Mesenchymal stem cell (in vitro differentiated cells and primary cell): ENCODE data around the gene NAGLU.

Experiments used
- DNase-seq: peaks from one replicate; pipeline ENCODE4 v3.0.0-alpha.2; 2013
- H2AFZ ChIP-seq: one replicate; pipeline ENCODE4 v1.6.1; 2013; ENCODE audit warnings: low read depth, mild to moderate bottlenecking, control low read depth, inconsistent platforms, low read length, moderate library complexity
- H2AK5ac ChIP-seq: 2 replicates; pipeline ENCODE4 v1.6.1; 2013; ENCODE audit warnings: low read length, moderate library complexity, mild to moderate bottlenecking, inconsistent platforms; ENCODE audit not compliant: severe bottlenecking
- H2BK120ac ChIP-seq: one replicate; pipeline ENCODE4 v1.6.1; 2013; ENCODE audit warnings: low read depth, mild to moderate bottlenecking, inconsistent platforms, low read length, moderate library complexity
- H2BK12ac ChIP-seq, 2 experiments: one replicate each; pipeline ENCODE4 v1.6.1; 2013; ENCODE audit warnings: inconsistent platforms in 2 of 2, low read length in 2 of 2, mild to moderate bottlenecking in 2 of 2, moderate library complexity in 2 of 2, control low read depth in 1 of 2
- H2BK15ac ChIP-seq: one replicate; pipeline ENCODE4 v1.6.1; 2013; ENCODE audit warnings: mild to moderate bottlenecking, low read depth, inconsistent platforms; ENCODE audit not compliant: poor library complexity, severe bottlenecking
- H2BK5ac ChIP-seq: 2 replicates; pipeline ENCODE4 v1.6.1; 2013; ENCODE audit warnings: low read depth, mild to moderate bottlenecking, low read length, control low read depth, inconsistent platforms; ENCODE audit not compliant: poor library complexity, severe bottlenecking
- H3K14ac ChIP-seq, 2 experiments: one replicate each; pipeline ENCODE4 v1.6.1; 2013; ENCODE audit warnings: inconsistent platforms in 2 of 2, low read length in 2 of 2, control low read depth in 1 of 2, mild to moderate bottlenecking in 1 of 2, moderate library complexity in 1 of 2
- H3K18ac ChIP-seq, 2 experiments: one replicate each; pipeline ENCODE4 v1.6.1; 2013; ENCODE audit warnings: inconsistent platforms in 2 of 2, low read length in 2 of 2, control low read depth in 1 of 2, low read depth in 1 of 2, mild to moderate bottlenecking in 1 of 2
- H3K23ac ChIP-seq, 2 experiments: one replicate each; pipeline ENCODE4 v1.6.1; 2013; ENCODE audit warnings: inconsistent platforms in 2 of 2, low read length in 2 of 2, mild to moderate bottlenecking in 2 of 2, moderate library complexity in 2 of 2, control low read depth in 1 of 2
- H3K27ac ChIP-seq: 2 replicates; pipeline ENCODE4 v1.5.1; 2013; ENCODE audit warnings: mild to moderate bottlenecking, moderate library complexity, low read length, control low read depth, inconsistent platforms; ENCODE audit not compliant: poor library complexity, severe bottlenecking
- H3K27me3 ChIP-seq, 2 experiments: 2 replicates each; pipeline versions ENCODE4 v1.6.1 to v1.7.0; 2013; ENCODE audit warnings: low read length in 2 of 2, mild to moderate bottlenecking in 2 of 2, moderate library complexity in 2 of 2, control low read depth in 1 of 2, inconsistent platforms in 1 of 2; ENCODE audit not compliant: control insufficient read depth in 1 of 2, insufficient read depth in 1 of 2
- H3K36me3 ChIP-seq, 2 experiments: 2 replicates each; pipeline versions ENCODE4 v1.6.1 to v1.7.0; 2013; ENCODE audit warnings: low read length in 2 of 2, control low read depth in 1 of 2, inconsistent platforms in 1 of 2, low read depth in 1 of 2, mild to moderate bottlenecking in 1 of 2; ENCODE audit not compliant: insufficient read depth in 2 of 2, control insufficient read depth in 1 of 2
- H3K4ac ChIP-seq, 2 experiments: one replicate each; pipeline ENCODE4 v1.6.1; 2013; ENCODE audit warnings: inconsistent platforms in 2 of 2, low read length in 2 of 2, mild to moderate bottlenecking in 2 of 2, moderate library complexity in 2 of 2, control low read depth in 1 of 2, low read depth in 1 of 2
- H3K4me1 ChIP-seq: 2 replicates; pipeline ENCODE4 v1.6.1; 2013; ENCODE audit warnings: low read depth, low read length, control low read depth; ENCODE audit not compliant: control insufficient read depth, insufficient read depth
- H3K4me2 ChIP-seq: 2 replicates; pipeline ENCODE4 v1.6.1; 2013; ENCODE audit warnings: low read length, mild to moderate bottlenecking, inconsistent platforms; ENCODE audit not compliant: poor library complexity, severe bottlenecking
- H3K4me3 ChIP-seq, 2 experiments: 2 replicates each; pipeline versions ENCODE4 v1.5.1 to v1.7.0; 2013; ENCODE audit warnings: low read length in 2 of 2, mild to moderate bottlenecking in 2 of 2, control low read depth in 1 of 2, low read depth in 1 of 2; ENCODE audit not compliant: insufficient read depth in 1 of 2
- H3K79me1 ChIP-seq: replicated peaks from 2 replicates; pipeline ENCODE4 v1.6.1; 2013; ENCODE audit warnings: mild to moderate bottlenecking, control low read depth, low read length, inconsistent platforms; ENCODE audit not compliant: poor library complexity, severe bottlenecking
- H3K9ac ChIP-seq: 2 replicates; pipeline ENCODE4 v1.7.0; 2013; ENCODE audit warnings: mild to moderate bottlenecking, low read length, moderate library complexity
- H3K9me3 ChIP-seq: 2 replicates; pipeline ENCODE4 v1.7.0; 2013; ENCODE audit warnings: mild to moderate bottlenecking, low read length; ENCODE audit not compliant: control insufficient read depth
- H4K8ac ChIP-seq: one replicate; pipeline ENCODE4 v1.6.1; 2013; ENCODE audit warnings: inconsistent platforms, mild to moderate bottlenecking, low read length, moderate library complexity
- H4K91ac ChIP-seq: one replicate; pipeline ENCODE4 v1.6.1; 2013; ENCODE audit warnings: mild to moderate bottlenecking, low read length, inconsistent platforms
- WGBS: methylation state at CpG from one replicate; pipeline ENCODE4 v1.1.7; 2013; ENCODE audit warnings: mixed read lengths; 5-methylcytosine and 5-hydroxymethylcytosine counted together

The NAGLU gene

DNA sequence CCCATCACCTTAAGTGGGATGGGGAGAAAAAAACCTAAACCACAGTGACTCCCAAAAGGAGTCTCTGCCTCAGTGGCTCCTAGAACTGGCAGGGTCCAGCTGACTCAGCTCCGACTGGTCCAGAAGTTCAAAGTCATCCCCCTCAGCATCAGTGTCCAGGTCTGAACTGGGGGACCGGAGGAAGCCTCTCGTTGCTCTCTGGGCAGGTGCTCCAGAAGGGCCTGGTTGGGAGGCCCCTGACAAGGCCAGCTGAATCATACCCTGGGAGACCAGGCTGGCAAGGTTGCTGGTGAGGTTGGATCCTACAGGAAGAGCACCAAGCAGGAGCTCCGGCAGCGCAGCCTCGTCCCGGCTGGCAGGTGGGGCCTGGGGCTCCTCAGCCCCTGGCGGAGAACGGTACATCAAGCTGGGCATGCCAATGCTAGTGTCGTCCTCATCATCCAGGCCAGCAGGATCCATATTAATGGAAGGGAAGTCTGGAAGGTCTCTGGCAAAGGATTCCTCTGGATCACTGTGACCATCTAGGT lies 45.8 kb downstream of the NAGLU start:
- no peak overlapping the region for H3K9ac ChIP-seq
- H3K14ac ChIP-seq = no peak overlapping the region

DNA sequence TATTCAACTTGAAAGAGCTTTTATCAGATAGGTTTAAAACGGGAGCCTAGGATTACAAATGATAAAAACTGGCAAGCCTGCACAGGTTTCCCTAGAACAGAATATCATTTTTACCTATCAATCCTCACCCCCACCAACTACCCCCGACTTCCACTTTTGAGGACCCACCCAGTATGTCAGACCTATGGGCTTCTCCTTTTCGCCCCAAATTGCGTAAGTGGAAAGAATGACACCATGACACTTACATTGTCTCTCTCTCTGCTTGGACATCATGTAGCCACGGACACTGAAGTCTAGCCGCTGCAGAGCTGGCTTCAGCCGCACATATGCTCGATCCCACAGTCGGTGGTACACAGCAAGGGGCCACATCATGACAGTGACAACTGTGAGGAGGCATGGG lies 48.8 kb downstream of the NAGLU start:
- Histone ChIP-seq H2BK5ac (no peak overlapping the region), H3K9me3 (no peaks in the 10 kb centered on the region), H2BK12ac (no peak overlapping the region), H2AFZ (no peak overlapping the region), H3K18ac (no peak overlapping the region), H2AK5ac (no peak overlapping the region), H3K4ac (no peak overlapping the region), H4K91ac (no peak overlapping the region), H4K8ac (no peak overlapping the region), H3K79me1 (peaks cover 29% of the 10 kb centered on the region), H2BK15ac (no peak overlapping the region), H3K14ac (no peak overlapping the region), H3K23ac (no peak overlapping the region), H3K27me3 (no peaks in the 10 kb centered on the region), H2BK120ac (no peak overlapping the region), H3K27ac (no peak overlapping the region), H3K4me1 (no peaks in the 10 kb centered on the region), H3K4me2 (no peak overlapping the region), H3K4me3 (no peak overlapping the region), H3K36me3 (peaks cover 64 to 96% of the 10 kb centered on the region in 2 experiments), H3K9ac (no peak overlapping the region)
- 97% methylated on average over 8 of the region's 9 CpGs for WGBS
- no peak for DNase-seq

More for the DNA sequence above, 45.8 kb downstream of the NAGLU start:
- H2BK5ac ChIP-seq = no peak overlapping the region
- H3K23ac ChIP-seq = no peak overlapping the region
- H2AFZ ChIP-seq = no peak overlapping the region
- no peak overlapping the region for H3K18ac ChIP-seq
- H4K8ac ChIP-seq = no peak overlapping the region
- no peak overlapping the region for H2AK5ac ChIP-seq
- no peak overlapping the region for H3K4ac ChIP-seq
- no peaks in the 10 kb centered on the region for H3K27me3 ChIP-seq
- H3K4me1 ChIP-seq = peaks cover 5% of the 10 kb centered on the region
- no peak overlapping the region for H3K27ac ChIP-seq
- H3K9me3 ChIP-seq = no peaks in the 10 kb centered on the region
- no peak for DNase-seq
- H2BK15ac ChIP-seq = no peak overlapping the region
- no peak overlapping the region for H4K91ac ChIP-seq
- H3K79me1 ChIP-seq = peaks cover 28% of the 10 kb centered on the region
- 94% methylated on average over 9 of the region's 10 CpGs for WGBS
- H3K4me2 ChIP-seq = no peak overlapping the region
- no peak overlapping the region for H2BK120ac ChIP-seq
- H3K36me3 ChIP-seq = peaks cover 54 to 78% of the 10 kb centered on the region in 2 experiments
- H3K4me3 ChIP-seq = no peak overlapping the region
- H2BK12ac ChIP-seq = no peak overlapping the region

DNA sequence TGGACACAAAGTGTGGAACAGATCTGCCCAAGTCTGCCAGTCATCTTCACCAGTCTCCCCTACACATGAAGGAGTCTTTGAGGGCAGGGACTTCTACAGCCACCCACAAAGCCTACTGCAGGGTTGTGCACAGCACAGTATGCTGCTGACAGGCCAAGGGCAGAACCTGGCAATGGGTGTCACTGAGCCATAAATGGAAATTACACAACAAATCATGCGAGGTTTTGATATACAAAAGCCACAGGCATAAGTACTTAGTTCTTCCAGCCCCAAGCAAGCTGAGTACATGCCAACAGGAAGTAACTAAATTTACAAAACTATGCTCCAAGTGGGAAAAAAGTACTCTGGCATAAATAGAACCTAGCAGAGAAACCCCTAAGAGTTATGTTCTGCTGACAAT lies 49.3 kb downstream of the NAGLU start:
- H3K23ac ChIP-seq = no peak overlapping the region
- H3K36me3 ChIP-seq = peaks cover 66 to 96% of the 10 kb centered on the region in 2 experiments
- no peaks in the 10 kb centered on the region for H3K27me3 ChIP-seq
- 75% methylated on average over 1 of the region's 1 CpG for WGBS
- H2BK120ac ChIP-seq = no peak overlapping the region
- H3K4me3 ChIP-seq = no peak overlapping the region
- H4K8ac ChIP-seq = no peak overlapping the region
- peak; percentile 25 for DNase-seq
- no peak overlapping the region for H2AK5ac ChIP-seq
- no peak overlapping the region for H2BK5ac ChIP-seq
- H4K91ac ChIP-seq = no peak overlapping the region
- no peaks in the 10 kb centered on the region for H3K4me1 ChIP-seq
- no peaks in the 10 kb centered on the region for H3K9me3 ChIP-seq
- no peak overlapping the region for H2BK12ac ChIP-seq
- no peak overlapping the region for H3K9ac ChIP-seq
- H3K14ac ChIP-seq = no peak overlapping the region
- no peak overlapping the region for H3K27ac ChIP-seq
- no peak overlapping the region for H3K4ac ChIP-seq
- no peak overlapping the region for H3K4me2 ChIP-seq
- peaks cover 28% of the 10 kb centered on the region for H3K79me1 ChIP-seq
- H3K18ac ChIP-seq = no peak overlapping the region
- H2BK15ac ChIP-seq = no peak overlapping the region
- no peak overlapping the region for H2AFZ ChIP-seq

DNA sequence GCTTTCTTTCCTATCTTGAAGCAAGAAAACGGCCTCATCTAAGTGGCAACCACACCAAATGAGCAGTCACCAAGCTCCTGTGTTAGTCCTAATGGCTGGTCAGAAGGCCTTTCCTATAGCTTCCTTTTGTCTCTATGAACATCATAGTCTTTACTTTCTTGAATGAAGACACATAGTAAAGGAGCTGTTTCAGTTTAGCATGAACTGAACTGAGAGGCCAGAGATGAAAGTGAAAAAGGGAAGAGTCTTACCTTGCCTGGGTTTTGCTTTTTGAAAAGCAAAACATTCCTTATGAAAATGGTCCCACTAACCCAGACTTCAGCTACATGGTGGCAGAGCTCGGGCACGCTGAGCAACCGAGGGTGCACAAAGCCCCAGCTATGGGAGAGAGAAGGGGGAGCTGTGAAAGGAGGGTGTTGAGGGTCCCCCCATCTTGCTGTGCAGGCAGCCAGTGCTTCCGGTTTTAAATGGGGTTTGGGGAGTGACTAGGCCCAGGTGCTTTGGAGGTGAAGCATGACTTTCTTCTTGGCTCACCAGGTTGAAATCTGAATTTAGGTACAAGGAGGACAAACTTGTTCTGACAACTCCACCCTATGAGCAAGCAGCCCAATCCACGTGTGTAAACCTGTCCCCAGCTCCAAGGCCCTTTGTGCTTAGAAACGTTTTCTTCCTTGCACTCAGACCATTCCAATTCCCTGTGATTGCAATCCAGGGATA lies 50.6 kb downstream of the NAGLU start:
- Histone ChIP-seq H3K9me3 (no peaks in the 10 kb centered on the region), H3K4me2 (no peak overlapping the region), H2BK15ac (no peak overlapping the region), H4K91ac (no peak overlapping the region), H2BK5ac (no peak overlapping the region), H3K27me3 (no peaks in the 10 kb centered on the region), H3K4ac (no peak overlapping the region), H3K4me3 (no peak overlapping the region), H3K18ac (no peak overlapping the region), H3K23ac (no peak overlapping the region), H3K9ac (no peak overlapping the region), H2BK120ac (no peak overlapping the region), H2BK12ac (no peak overlapping the region), H3K79me1 (peaks cover 27% of the 10 kb centered on the region), H3K4me1 (no peaks in the 10 kb centered on the region), H2AFZ (no peak overlapping the region), H3K27ac (no peak overlapping the region), H3K36me3 (peaks cover 64 to 98% of the 10 kb centered on the region in 2 experiments), H2AK5ac (no peak overlapping the region), H3K14ac (no peak overlapping the region), H4K8ac (no peak overlapping the region)
- no peak for DNase-seq
- WGBS = 95% methylated on average over 5 of the region's 7 CpGs
